ENCODE results near the gene TTLL8. TPM values are rescaled to one million over a fixed set of nuclear protein-coding genes. Genes with fewer than 3 reads are reported as not detected.

TTLL8 gene
- total RNA-seq, 1 experiment from 2014 or later, result not detected

GRCh38 chr22:50062509-50063135, 4.5 kb upstream of the TTLL8 start (continued):
- TF ChIP-seq, protein P1, sequence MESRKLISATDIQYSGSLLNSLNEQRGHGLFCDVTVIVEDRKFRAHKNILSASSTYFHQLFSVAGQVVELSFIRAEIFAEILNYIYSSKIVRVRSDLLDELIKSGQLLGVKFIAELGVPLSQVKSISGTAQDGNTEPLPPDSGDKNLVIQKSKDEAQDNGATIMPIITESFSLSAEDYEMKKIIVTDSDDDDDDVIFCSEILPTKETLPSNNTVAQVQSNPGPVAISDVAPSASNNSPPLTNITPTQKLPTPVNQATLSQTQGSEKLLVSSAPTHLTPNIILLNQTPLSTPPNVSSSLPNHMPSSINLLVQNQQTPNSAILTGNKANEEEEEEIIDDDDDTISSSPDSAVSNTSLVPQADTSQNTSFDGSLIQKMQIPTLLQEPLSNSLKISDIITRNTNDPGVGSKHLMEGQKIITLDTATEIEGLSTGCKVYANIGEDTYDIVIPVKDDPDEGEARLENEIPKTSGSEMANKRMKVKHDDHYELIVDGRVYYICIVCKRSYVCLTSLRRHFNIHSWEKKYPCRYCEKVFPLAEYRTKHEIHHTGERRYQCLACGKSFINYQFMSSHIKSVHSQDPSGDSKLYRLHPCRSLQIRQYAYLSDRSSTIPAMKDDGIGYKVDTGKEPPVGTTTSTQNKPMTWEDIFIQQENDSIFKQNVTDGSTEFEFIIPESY (IDR thresholded peaks at IDR 0.05; ENCODE audit: extremely low read depth, insufficient replicate concordance, low read length), result no peak
- TF ChIP-seq TCF7L2 (IDR thresholded peaks at IDR 0.05; ENCODE audit: borderline replicate concordance, extremely low read depth, insufficient read depth, insufficient read length), result no peak
- TF ChIP-seq SRF (IDR thresholded peaks at IDR 0.05; ENCODE audit: low read depth), result no peak
- TF ChIP-seq ZNF274 (IDR thresholded peaks at IDR 0.05; ENCODE audit: low read depth, low read length), result no peak
- TF ChIP-seq JUND (IDR thresholded peaks at IDR 0.05), result no peak
- TF ChIP-seq POLR2AphosphoS5 (IDR thresholded peaks at IDR 0.05; ENCODE audit: low read depth, low read length), result no peak

- ChIA-PET POLR2A (no interaction called here), CTCF (no interaction called here), RAD21 (ENCODE audit: low non-redundant PET in 1 of 2, low total read pairs in 2 of 2, uncharacterized antibody in 2 of 2, unreplicated experiment in 2 of 2) (no interaction called here)
- Histone ChIP-seq H3K9me2 (ENCODE audit: insufficient read depth) (no peaks in the 10 kb centered on the region), H3K4me2 (ENCODE audit: low read length) (no peak overlapping the region), H3K4me3 (replicated peaks in 1 of 2; ENCODE audit: low read depth in 1 of 2, low read length in 2 of 2) (no peak overlapping the region), H3K4me1 (ENCODE audit: control insufficient read depth in 1 of 2, insufficient read depth in 2 of 2, low read length in 2 of 2) (no peaks in the 10 kb centered on the region), H3K27me3 (ENCODE audit: insufficient read depth, low read length) (no peaks in the 10 kb centered on the region), H3K79me2 (ENCODE audit: insufficient read depth, low read length) (no peaks in the 10 kb centered on the region), H3K9ac (ENCODE audit: low read length) (no peak overlapping the region), H3K9me3 (ENCODE audit: control insufficient read depth in 1 of 2, insufficient read depth in 1 of 2, low read depth in 1 of 2, low read length in 2 of 2) (no peaks in the 10 kb centered on the region), H3K36me3 (ENCODE audit: control insufficient read depth in 1 of 2, insufficient read depth in 2 of 2, low read length in 2 of 2) (no peaks in the 10 kb centered on the region), H4K20me1 (ENCODE audit: insufficient read depth) (no peaks in the 10 kb centered on the region), H2AFZ (ENCODE audit: low read depth, low read length, poor library complexity, severe bottlenecking) (no peak overlapping the region), H3K27ac (ENCODE audit: low read depth, low read length) (no peak overlapping the region)
- BruUV-seq (replicated peaks), result no TSS peak
- ATAC-seq (no peak), DNase-seq (ENCODE audit: low read depth, low spot score) (no peak)
- TF ChIP-seq CEBPB (IDR thresholded peaks at IDR 0.05; ENCODE audit: low read depth), result no peak
- no peak for TF ChIP-seq POLR2AphosphoS5 (IDR thresholded peaks at IDR 0.05; ENCODE audit: low read depth, low read length)
- TF ChIP-seq, protein P2, sequence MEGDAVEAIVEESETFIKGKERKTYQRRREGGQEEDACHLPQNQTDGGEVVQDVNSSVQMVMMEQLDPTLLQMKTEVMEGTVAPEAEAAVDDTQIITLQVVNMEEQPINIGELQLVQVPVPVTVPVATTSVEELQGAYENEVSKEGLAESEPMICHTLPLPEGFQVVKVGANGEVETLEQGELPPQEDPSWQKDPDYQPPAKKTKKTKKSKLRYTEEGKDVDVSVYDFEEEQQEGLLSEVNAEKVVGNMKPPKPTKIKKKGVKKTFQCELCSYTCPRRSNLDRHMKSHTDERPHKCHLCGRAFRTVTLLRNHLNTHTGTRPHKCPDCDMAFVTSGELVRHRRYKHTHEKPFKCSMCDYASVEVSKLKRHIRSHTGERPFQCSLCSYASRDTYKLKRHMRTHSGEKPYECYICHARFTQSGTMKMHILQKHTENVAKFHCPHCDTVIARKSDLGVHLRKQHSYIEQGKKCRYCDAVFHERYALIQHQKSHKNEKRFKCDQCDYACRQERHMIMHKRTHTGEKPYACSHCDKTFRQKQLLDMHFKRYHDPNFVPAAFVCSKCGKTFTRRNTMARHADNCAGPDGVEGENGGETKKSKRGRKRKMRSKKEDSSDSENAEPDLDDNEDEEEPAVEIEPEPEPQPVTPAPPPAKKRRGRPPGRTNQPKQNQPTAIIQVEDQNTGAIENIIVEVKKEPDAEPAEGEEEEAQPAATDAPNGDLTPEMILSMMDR (IDR thresholded peaks at IDR 0.05 in 2 of 3, conservative IDR thresholded peaks at IDR 0.05 in 1 of 3; ENCODE audit: borderline replicate concordance in 1 of 3, insufficient read depth in 1 of 3, low read depth in 2 of 3, low read length in 2 of 3), result no peak
- no peak for TF ChIP-seq ZNF274 (IDR thresholded peaks at IDR 0.05; ENCODE audit: low read depth, low read length)
- no peak for TF ChIP-seq FOSL1 (IDR thresholded peaks at IDR 0.05; ENCODE audit: low read depth)
- TF ChIP-seq EZH2 (IDR thresholded peaks at IDR 0.05), result no peak
- TF ChIP-seq JUND (IDR thresholded peaks at IDR 0.05), result no peak
- no peak for TF ChIP-seq TCF7L2 (IDR thresholded peaks at IDR 0.05; ENCODE audit: borderline replicate concordance, extremely low read depth, insufficient read depth, insufficient read length)
- TF ChIP-seq YY1 (IDR thresholded peaks at IDR 0.05; ENCODE audit: extremely low read depth, insufficient replicate concordance, low read depth, low read length), result no peak
- intact Hi-C loops (cut with micrococcal nuclease), result no loop called here
Observed at GRCh38 chr22:50061824-50062355, 3.8 kb upstream of the TTLL8 start.

All from HCT116 (cell line).